Endothelial cell of umbilical vein (primary cell): ENCODE results near the gene CHST3. TPM values are rescaled to one million over a fixed set of nuclear protein-coding genes. Genes with fewer than 3 reads are reported as not detected.

Experiments
- BruUV-seq: library from RNA; stranded (reverse); fragments of 400-500 nt; replicated peaks from 2 replicates; lab custom pipeline; 2021; lab: Mats Ljungman, UMichigan
- CTCF ChIA-PET: fragments of 300-600, 350-600 bp; sonication (Branson Sonifier 250); formaldehyde crosslinking; loops from one replicate; lab custom pipeline; 2021; ENCODE audit warnings: antibody characterized with exemption, inconsistent platforms; lab: Charles Lee
- POLR2A ChIA-PET: fragments of 300-600, 350-600 bp; sonication (Branson Sonifier 250); formaldehyde crosslinking; loops from one replicate; lab custom pipeline; 2021; ENCODE audit warnings: antibody characterized with exemption, inconsistent platforms; lab: Charles Lee
- DNase-seq: peaks from one replicate; pipeline ENCODE4 v3.0.0-alpha.2; 2011; ENCODE audit warnings: low read depth, low spot score
- FAIRE-seq: peaks from 2 replicates; lab custom pipeline; 2011; peaks lifted over from hg19 to GRCh38; lab: Jason Lieb, UNC
- H2AFZ ChIP-seq: 2 replicates; pipeline ENCODE4 v1.6.0; 2012; ENCODE audit warnings: low read depth, low read length, control low read depth, inconsistent platforms
- H3K27ac ChIP-seq: 2 replicates; pipeline ENCODE4 v1.5.1; 2011; ENCODE audit warnings: low read depth, mild to moderate bottlenecking, control low read depth, low read length, moderate library complexity; ENCODE audit not compliant: insufficient read depth
- H3K27me3 ChIP-seq, 2 experiments: 2 replicates each; pipeline versions ENCODE4 v1.6.0 to v1.6.1; 2011; ENCODE audit warnings: low read length in 2 of 2, mixed read lengths in 1 of 2; ENCODE audit not compliant: control insufficient read depth in 2 of 2, insufficient read depth in 2 of 2
- H3K36me3 ChIP-seq, 2 experiments: 2 replicates in 1 of 2; 3 replicates in 1 of 2; pipeline ENCODE4 v1.5.1; 2011; ENCODE audit warnings: low read length in 2 of 2, mild to moderate bottlenecking in 1 of 2, moderate library complexity in 1 of 2; ENCODE audit not compliant: control insufficient read depth in 2 of 2, insufficient read depth in 2 of 2; ENCODE audit errors: extremely low read depth in 1 of 2
- H3K4me1 ChIP-seq: 3 replicates; pipeline ENCODE4 v1.5.1; 2011; ENCODE audit warnings: mild to moderate bottlenecking, low read length; ENCODE audit not compliant: control insufficient read depth, insufficient read depth; ENCODE audit errors: extremely low read depth
- H3K4me2 ChIP-seq: 2 replicates; pipeline ENCODE4 v1.6.1; 2011; ENCODE audit warnings: low read length, control low read depth, mixed read lengths; ENCODE audit not compliant: insufficient read depth
- H3K4me3 ChIP-seq, 3 experiments: fragments of 200-600 bp in 1 of 3; sonication (generic), shearing (Covaris generic) in 1 of 3; replicated peaks in 1 of 3; 2 replicates each; pipeline ENCODE4 v1.5.1; 2011 to 2016; ENCODE audit warnings: control low read depth in 3 of 3, low read length in 3 of 3, mild to moderate bottlenecking in 2 of 3, inconsistent platforms in 1 of 3, low read depth in 1 of 3, moderate library complexity in 1 of 3; ENCODE audit not compliant: insufficient read depth in 1 of 3
- H3K79me2 ChIP-seq: 2 replicates; pipeline ENCODE4 v1.6.0; 2012; ENCODE audit warnings: low read length, inconsistent platforms; ENCODE audit not compliant: control insufficient read depth, insufficient read depth
- H3K9ac ChIP-seq: replicated peaks from 2 replicates; pipeline ENCODE3; 2011; ENCODE audit warnings: low read length, control low read depth; ENCODE audit not compliant: insufficient read depth; ENCODE audit errors: extremely low read depth
- H3K9me1 ChIP-seq: replicated peaks from 3 replicates; pipeline ENCODE4 v1.6.0; 2011; ENCODE audit warnings: mild to moderate bottlenecking, low read length; ENCODE audit not compliant: control insufficient read depth, insufficient read depth; ENCODE audit errors: extremely low read depth
- H3K9me3 ChIP-seq: replicated peaks from 2 replicates; pipeline ENCODE4 v1.5.1; 2012; ENCODE audit warnings: low read length, inconsistent platforms; ENCODE audit not compliant: control insufficient read depth, insufficient read depth
- H4K20me1 ChIP-seq: replicated peaks from 2 replicates; pipeline ENCODE3; 2011; ENCODE audit warnings: mild to moderate bottlenecking, low read length; ENCODE audit not compliant: control insufficient read depth, insufficient read depth; ENCODE audit errors: extremely low read depth
- EZH2 ChIP-seq: IDR thresholded peaks from 2 replicates; pipeline ENCODE4 v1.6.1; 2012; ENCODE audit warnings: borderline replicate concordance, low read depth, mild to moderate bottlenecking, moderate library complexity, low read length, inconsistent platforms; ENCODE audit not compliant: severe bottlenecking
- FOS ChIP-seq: IDR thresholded peaks from 2 replicates; pipeline ENCODE4 v1.6.1; 2011; ENCODE audit warnings: mild to moderate bottlenecking, low read length, moderate library complexity, borderline replicate concordance; ENCODE audit not compliant: insufficient read depth
- GATA2 ChIP-seq: IDR thresholded peaks from 2 replicates; pipeline ENCODE4 v1.7.0; 2011; ENCODE audit warnings: low read depth, mild to moderate bottlenecking, moderate library complexity, mixed read lengths, low read length; ENCODE audit not compliant: insufficient read length, insufficient read depth
- MYC ChIP-seq: IDR thresholded peaks from one replicate; pipeline ENCODE4 v1.6.1; 2011; ENCODE audit warnings: mild to moderate bottlenecking, low read depth, low read length
- POLR2A ChIP-seq: IDR thresholded peaks from 2 replicates; pipeline ENCODE4 v1.6.1; 2012; ENCODE audit warnings: low read depth, mild to moderate bottlenecking, control low read depth, low read length
- POLR2AphosphoS5 ChIP-seq: IDR thresholded peaks from 2 replicates; pipeline ENCODE4 v1.6.1; 2012; ENCODE audit warnings: low read depth, mild to moderate bottlenecking, control low read depth, low read length, moderate library complexity; ENCODE audit not compliant: insufficient read depth
- dilution Hi-C: fragments of 300-500 bp; cut with MboI; formaldehyde crosslinking; loops from one replicate; pipeline ENCODE4 v1.15.0; 2019; ENCODE audit warnings: low sequenced_read_pairs; ENCODE audit not compliant: extremely low pct_ligation_motif_present
- intact Hi-C: fragments of 100-400 bp; cut with micrococcal nuclease; formaldehyde crosslinking; loops from one replicate; pipeline ENCODE4 v1.10.0; 2022
- polyA plus RNA-seq, 4 experiments: library from polyadenylated mRNA; depleted of rRNA in 3 of 4; stranded (reverse) in 3 of 4; unstranded in 1 of 4; fragments of >200 nt; gene quantifications; 2 replicates each; pipeline versions ENCODE4 v1.2.1 to v1.2.3, GENCODE V29; 2011 to 2012; ENCODE audit warnings: missing spikeins in 1 of 4
- total RNA-seq: library from RNA; stranded (reverse); gene quantifications from 2 replicates; pipeline ENCODE4 v1.2.3, GENCODE V29; 2021
- TF ChIP-seq, protein P1 (sequence below), 2 donors: IDR thresholded peaks; 1 replicate in 1 of 2; 2 replicates in 1 of 2; pipeline ENCODE4 v1.5.1; 2011; ENCODE audit warnings: low read length in 2 of 2, mild to moderate bottlenecking in 2 of 2, moderate library complexity in 2 of 2, control low read depth in 1 of 2, inconsistent platforms in 1 of 2, low read depth in 1 of 2; ENCODE audit not compliant: insufficient read depth in 1 of 2; ENCODE audit errors: extremely low read depth in 1 of 2

CHST3 gene
- total and polyA plus RNA-seq, 2 donors (not counting 3 experiments of a cell fraction or from before 2014, with no cell fraction given), result 5.5 to 11.5 TPM

DNA sequence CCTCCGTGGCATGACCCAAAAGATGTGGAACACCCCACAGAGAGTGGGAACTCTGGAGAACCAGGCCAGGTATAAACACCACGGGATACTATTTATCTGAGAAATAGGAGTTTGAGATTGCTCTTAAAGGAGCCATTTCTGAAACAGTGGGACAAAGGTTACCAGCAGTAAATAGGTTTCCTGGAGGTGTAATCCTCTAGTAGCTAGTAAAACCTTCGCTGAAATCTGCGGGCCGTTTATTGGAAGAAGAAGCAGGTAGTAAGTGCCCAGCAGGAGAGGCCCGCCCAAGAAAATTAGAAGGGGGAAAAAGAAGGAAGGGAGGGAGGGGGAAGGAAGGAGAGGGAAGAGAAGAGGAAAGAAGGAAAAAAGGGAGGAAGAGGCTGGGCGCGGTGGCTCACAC, 51.6 kb downstream of the CHST3 start:
- intact Hi-C loops (no loop called here), dilution Hi-C loops (no loop called here)
- Histone ChIP-seq H3K4me3 (no peak overlapping the region), H3K4me2 (no peak overlapping the region), H3K9me3 (no peaks in the 10 kb centered on the region), H3K27me3 (peaks cover 2 to 7% of the 10 kb centered on the region in 2 experiments), H3K4me1 (no peaks in the 10 kb centered on the region), H2AFZ (no peak overlapping the region), H3K36me3 (no peaks in the 10 kb centered on the region), H4K20me1 (no peaks in the 10 kb centered on the region), H3K79me2 (no peaks in the 10 kb centered on the region), H3K9me1 (no peaks in the 10 kb centered on the region), H3K9ac (no peak overlapping the region), H3K27ac (no peak overlapping the region)
- BruUV-seq, result no TSS peak
- FAIRE-seq (no peak), DNase-seq (no peak)
- TF ChIP-seq GATA2 (no peak), FOS (no peak), EZH2 (no peak), POLR2A (no peak), POLR2AphosphoS5 (no peak), MYC (no peak)
- POLR2A ChIA-PET, result no interaction called here
- CTCF ChIA-PET, result no interaction called here

DNA sequence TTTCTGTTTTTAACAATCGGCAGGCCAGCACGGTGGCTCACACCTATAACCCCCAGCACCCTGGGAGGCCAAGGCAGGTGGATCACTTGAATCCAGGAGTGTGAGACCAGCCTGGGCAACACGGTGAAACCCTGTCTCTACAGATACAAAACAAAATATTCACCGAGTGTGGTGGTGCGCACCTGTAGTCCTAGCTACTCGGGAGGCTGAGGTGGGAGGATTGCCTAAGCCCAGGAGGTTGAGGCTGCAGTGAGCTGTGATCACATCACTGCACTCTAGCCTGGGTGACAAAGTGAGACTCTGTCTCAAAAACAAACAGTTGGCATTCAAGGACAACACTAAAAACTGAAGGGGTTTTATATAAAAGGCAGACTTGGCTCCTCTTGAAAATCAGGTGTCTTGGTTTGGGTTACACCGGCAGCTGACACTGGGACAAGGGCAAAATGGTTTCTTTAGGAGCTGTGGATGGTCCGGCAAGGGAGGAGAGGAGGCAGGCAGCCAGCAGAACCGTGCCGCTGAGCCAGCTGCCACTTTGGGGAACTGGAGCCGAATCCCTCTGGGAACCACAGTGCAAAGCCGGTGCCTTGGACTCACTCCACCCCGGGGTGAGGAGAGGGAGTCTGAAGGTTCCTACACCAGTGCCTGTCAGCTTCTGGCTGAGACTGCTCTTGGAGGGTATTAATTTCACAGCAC, 52.6 kb downstream of the CHST3 start:
- no peak for FAIRE-seq
- ChIA-PET CTCF (no interaction called here), POLR2A (no interaction called here)
- dilution Hi-C loops, result no loop called here
- Histone ChIP-seq H3K9me1 (no peaks in the 10 kb centered on the region), H3K27ac (no peak overlapping the region), H2AFZ (no peak overlapping the region), H3K36me3 (no peaks in the 10 kb centered on the region), H3K4me3 (no peak overlapping the region), H4K20me1 (no peaks in the 10 kb centered on the region), H3K27me3 (peaks cover 2 to 7% of the 10 kb centered on the region in 2 experiments), H3K4me2 (no peak overlapping the region), H3K4me1 (peaks cover 7% of the 10 kb centered on the region), H3K9me3 (no peaks in the 10 kb centered on the region), H3K9ac (no peak overlapping the region), H3K79me2 (no peaks in the 10 kb centered on the region)
- intact Hi-C loops, result no loop called here
- no peak for TF ChIP-seq GATA2
- TF ChIP-seq, protein P1, sequence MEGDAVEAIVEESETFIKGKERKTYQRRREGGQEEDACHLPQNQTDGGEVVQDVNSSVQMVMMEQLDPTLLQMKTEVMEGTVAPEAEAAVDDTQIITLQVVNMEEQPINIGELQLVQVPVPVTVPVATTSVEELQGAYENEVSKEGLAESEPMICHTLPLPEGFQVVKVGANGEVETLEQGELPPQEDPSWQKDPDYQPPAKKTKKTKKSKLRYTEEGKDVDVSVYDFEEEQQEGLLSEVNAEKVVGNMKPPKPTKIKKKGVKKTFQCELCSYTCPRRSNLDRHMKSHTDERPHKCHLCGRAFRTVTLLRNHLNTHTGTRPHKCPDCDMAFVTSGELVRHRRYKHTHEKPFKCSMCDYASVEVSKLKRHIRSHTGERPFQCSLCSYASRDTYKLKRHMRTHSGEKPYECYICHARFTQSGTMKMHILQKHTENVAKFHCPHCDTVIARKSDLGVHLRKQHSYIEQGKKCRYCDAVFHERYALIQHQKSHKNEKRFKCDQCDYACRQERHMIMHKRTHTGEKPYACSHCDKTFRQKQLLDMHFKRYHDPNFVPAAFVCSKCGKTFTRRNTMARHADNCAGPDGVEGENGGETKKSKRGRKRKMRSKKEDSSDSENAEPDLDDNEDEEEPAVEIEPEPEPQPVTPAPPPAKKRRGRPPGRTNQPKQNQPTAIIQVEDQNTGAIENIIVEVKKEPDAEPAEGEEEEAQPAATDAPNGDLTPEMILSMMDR (IDR thresholded peaks at IDR 0.05; ENCODE audit: extremely low read depth in 1 of 2, insufficient read depth in 1 of 2, low read depth in 1 of 2, low read length in 2 of 2), result no peak
- no TSS peak for BruUV-seq
- no peak for DNase-seq
